ENCODE data around the gene ANO4. TPM values are rescaled to one million over a fixed set of nuclear protein-coding genes. Genes with fewer than 3 reads are reported as not detected.

Gene ANO4
- total RNA-seq, 2 donors from 2014 or later: 3.4 to 4.0 TPM

GRCh38 chr12:100959481-100959880, 164.9 kb downstream of the ANO4 start:
- H3K4me1 ChIP-seq (ENCODE audit: control insufficient read depth, insufficient read depth, low read length): peaks cover 12% of the 10 kb centered on the region
- WGBS, 2 experiments (ENCODE audit: insufficient coverage in 1 of 2, insufficient read length in 1 of 2): 75 to 83% methylated on average over 1 of the region's 1 CpG
- H3K9ac ChIP-seq (ENCODE audit: extremely low read depth, low read length, poor library complexity, severe bottlenecking): no peak overlapping the region
- H3K36me3 Mint-ChIP-seq (ENCODE audit: low read depth): no peaks in the 10 kb centered on the region
- H3K36me3 ChIP-seq (ENCODE audit: control insufficient read depth, insufficient read depth, low read length): no peaks in the 10 kb centered on the region
- no peak overlapping the region for H3K27ac Mint-ChIP-seq
- peaks cover 1% of the 10 kb centered on the region for H3K27me3 Mint-ChIP-seq (ENCODE audit: insufficient read depth)
- H3K4me1 Mint-ChIP-seq: peaks cover 15% of the 10 kb centered on the region
- DNase-seq: no peak
- H3K9me3 Mint-ChIP-seq: no peaks in the 10 kb centered on the region
- no peaks in the 10 kb centered on the region for H3K27me3 ChIP-seq (ENCODE audit: control insufficient read depth, insufficient read depth, low read length, poor library complexity, severe bottlenecking)
- no peak overlapping the region for H3K4me3 ChIP-seq (ENCODE audit: low read length)
- no peaks in the 10 kb centered on the region for H3K9me3 ChIP-seq (ENCODE audit: control insufficient read depth, low read length)
- TF ChIP-seq, protein P1, sequence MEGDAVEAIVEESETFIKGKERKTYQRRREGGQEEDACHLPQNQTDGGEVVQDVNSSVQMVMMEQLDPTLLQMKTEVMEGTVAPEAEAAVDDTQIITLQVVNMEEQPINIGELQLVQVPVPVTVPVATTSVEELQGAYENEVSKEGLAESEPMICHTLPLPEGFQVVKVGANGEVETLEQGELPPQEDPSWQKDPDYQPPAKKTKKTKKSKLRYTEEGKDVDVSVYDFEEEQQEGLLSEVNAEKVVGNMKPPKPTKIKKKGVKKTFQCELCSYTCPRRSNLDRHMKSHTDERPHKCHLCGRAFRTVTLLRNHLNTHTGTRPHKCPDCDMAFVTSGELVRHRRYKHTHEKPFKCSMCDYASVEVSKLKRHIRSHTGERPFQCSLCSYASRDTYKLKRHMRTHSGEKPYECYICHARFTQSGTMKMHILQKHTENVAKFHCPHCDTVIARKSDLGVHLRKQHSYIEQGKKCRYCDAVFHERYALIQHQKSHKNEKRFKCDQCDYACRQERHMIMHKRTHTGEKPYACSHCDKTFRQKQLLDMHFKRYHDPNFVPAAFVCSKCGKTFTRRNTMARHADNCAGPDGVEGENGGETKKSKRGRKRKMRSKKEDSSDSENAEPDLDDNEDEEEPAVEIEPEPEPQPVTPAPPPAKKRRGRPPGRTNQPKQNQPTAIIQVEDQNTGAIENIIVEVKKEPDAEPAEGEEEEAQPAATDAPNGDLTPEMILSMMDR (conservative IDR thresholded peaks at IDR 0.05): no peak
- no peak overlapping the region for H3K27ac ChIP-seq (ENCODE audit: low read depth, low read length)
- no peak overlapping the region for H3K4me3 Mint-ChIP-seq

- no peaks in the 10 kb centered on the region for H3K36me3 Mint-ChIP-seq (ENCODE audit: low read depth)
- Histone ChIP-seq H3K36me3 (ENCODE audit: control insufficient read depth, insufficient read depth, low read length) (no peaks in the 10 kb centered on the region), H3K27ac (ENCODE audit: low read depth, low read length) (no peak overlapping the region), H3K4me1 (ENCODE audit: control insufficient read depth, insufficient read depth, low read length) (peaks cover 7% of the 10 kb centered on the region), H3K9ac (ENCODE audit: extremely low read depth, low read length, poor library complexity, severe bottlenecking) (no peak overlapping the region), H3K27me3 (ENCODE audit: control insufficient read depth, insufficient read depth, low read length, poor library complexity, severe bottlenecking) (no peaks in the 10 kb centered on the region), H3K4me3 (ENCODE audit: low read length) (no peak overlapping the region), H3K9me3 (ENCODE audit: control insufficient read depth, low read length) (no peaks in the 10 kb centered on the region)
- 90 to 97% methylated on average over 5 of the region's 5 CpGs for WGBS, 2 experiments (ENCODE audit: insufficient coverage in 1 of 2, insufficient read length in 1 of 2)
- TF ChIP-seq, protein P1 (conservative IDR thresholded peaks at IDR 0.05): no peak
- no peak overlapping the region for H3K27ac Mint-ChIP-seq
- peaks cover 6% of the 10 kb centered on the region for H3K4me1 Mint-ChIP-seq
- no peak overlapping the region for H3K4me3 Mint-ChIP-seq
- DNase-seq: no peak
- no peaks in the 10 kb centered on the region for H3K9me3 Mint-ChIP-seq
- H3K27me3 Mint-ChIP-seq (ENCODE audit: insufficient read depth): peaks cover 1% of the 10 kb centered on the region
Observed at GRCh38 chr12:100962086-100962712, 167.6 kb downstream of the ANO4 start.

GRCh38 chr12:100963381-100963780, 168.8 kb downstream of the ANO4 start:
- H3K27ac Mint-ChIP-seq: no peak overlapping the region
- no peak for DNase-seq
- H3K36me3 Mint-ChIP-seq (ENCODE audit: low read depth): no peaks in the 10 kb centered on the region
- Histone ChIP-seq H3K27ac (ENCODE audit: low read depth, low read length) (no peak overlapping the region), H3K4me3 (ENCODE audit: low read length) (no peak overlapping the region), H3K36me3 (ENCODE audit: control insufficient read depth, insufficient read depth, low read length) (no peaks in the 10 kb centered on the region), H3K9ac (ENCODE audit: extremely low read depth, low read length, poor library complexity, severe bottlenecking) (no peak overlapping the region), H3K9me3 (ENCODE audit: control insufficient read depth, low read length) (no peaks in the 10 kb centered on the region), H3K4me1 (ENCODE audit: control insufficient read depth, insufficient read depth, low read length) (peaks cover 7% of the 10 kb centered on the region), H3K27me3 (ENCODE audit: control insufficient read depth, insufficient read depth, low read length, poor library complexity, severe bottlenecking) (no peaks in the 10 kb centered on the region)
- WGBS, 2 experiments (ENCODE audit: insufficient coverage in 1 of 2, insufficient read length in 1 of 2): 67 to 92% methylated on average over 2 of the region's 3 CpGs
- peaks cover 1% of the 10 kb centered on the region for H3K27me3 Mint-ChIP-seq (ENCODE audit: insufficient read depth)
- H3K4me1 Mint-ChIP-seq: peaks cover 6% of the 10 kb centered on the region
- H3K4me3 Mint-ChIP-seq: no peak overlapping the region
- TF ChIP-seq, protein P1 (conservative IDR thresholded peaks at IDR 0.05): no peak
- no peaks in the 10 kb centered on the region for H3K9me3 Mint-ChIP-seq

All from endodermal cell (in vitro differentiated cells).